ENCODE measurements around the gene CRLF2. TPM values are rescaled to one million over a fixed set of nuclear protein-coding genes. Genes with fewer than 3 reads are reported as not detected.
A peak's percentile ranks its signal among the peaks of the same experiment; 100 is the strongest.

The CRLF2 gene
- total and polyA plus RNA-seq, 2 of the 8 experiments (the other 6 are each of a cell fraction or from before 2014, with no cell fraction given), result 0.06 TPM; not detected in 1

DNA sequence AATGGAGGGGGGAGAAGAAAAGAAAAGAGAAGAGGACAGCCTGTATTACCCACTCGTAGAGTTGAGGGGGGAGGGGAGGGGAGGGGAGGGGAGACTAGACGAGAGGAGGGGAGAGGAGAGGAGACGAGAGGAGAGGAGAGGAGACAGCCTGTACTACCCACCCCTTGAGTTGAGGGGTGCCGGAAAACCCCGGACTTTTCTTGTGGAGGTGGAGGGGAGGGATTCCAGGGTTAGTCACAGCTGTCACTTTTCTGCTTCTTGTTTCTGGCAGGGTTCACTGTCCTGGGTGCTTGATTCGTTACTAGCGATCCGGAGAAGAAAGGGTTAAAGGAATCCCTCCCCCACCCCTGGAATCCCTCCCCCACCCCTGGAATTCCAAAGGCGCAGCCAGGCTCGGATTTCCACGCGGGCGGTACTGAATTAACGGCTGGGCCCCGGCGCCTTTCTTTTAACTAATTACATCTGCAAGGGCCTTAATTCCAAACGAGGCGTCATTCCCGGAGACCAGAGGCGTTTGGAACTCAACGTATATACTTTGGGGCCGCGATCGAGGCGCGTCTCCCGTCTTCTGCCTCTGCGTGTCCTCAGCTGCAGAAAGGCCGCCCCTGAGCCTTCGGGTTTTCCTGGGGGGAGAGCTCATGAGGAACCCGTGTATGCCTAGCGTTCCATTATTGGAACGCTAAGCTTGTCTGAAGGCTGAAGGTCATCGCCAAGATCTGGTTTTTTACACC is 36.0 kb upstream of the CRLF2 start:
- H3K79me1 ChIP-seq (ENCODE audit: low read depth, low read length), result no peaks in the 10 kb centered on the region
- H3K23me2 ChIP-seq (ENCODE audit: low read depth, low read length), result peaks cover 2% of the 10 kb centered on the region; the same call in 1 of the 2 replicates
- H2BK15ac ChIP-seq (ENCODE audit: low read length), result no peak overlapping the region
- H3K9ac ChIP-seq (replicated peaks in 1 of 4; ENCODE audit: extremely low read depth in 1 of 4, low read depth in 3 of 4, low read length in 3 of 4), result peak overlapping the region in 3 of 4 experiments; percentile 68 to 72 (median 70); a peak in 6 of 7 replicates
- H3K27ac ChIP-seq (ENCODE audit: low read depth, low read length), result peak overlapping the region; percentile 86
- no peak overlapping the region for H2AK5ac ChIP-seq (ENCODE audit: low read depth, low read length)
- WGBS, 2 experiments (ENCODE audit: extremely low coverage in 1 of 2, insufficient coverage in 1 of 2, insufficient read length in 1 of 2, insufficient replicate concordance in 2 of 2, low coverage in 1 of 2, low lambda C conversion rate in 2 of 2, missing lambda C conversion rate in 1 of 2), result 2% methylated on average over 25 of the region's 34 CpGs; no CpG with 5 or more reads in 1 of the 2 experiments
- no peaks in the 10 kb centered on the region for H4K20me1 ChIP-seq (replicated peaks in 1 of 2; ENCODE audit: control insufficient read depth in 1 of 2, insufficient read depth in 2 of 2, low read length in 2 of 2)
- peak overlapping the region; percentile 72 for H3K18ac ChIP-seq (ENCODE audit: extremely low read depth, low read length)
- no peaks in the 10 kb centered on the region; a peak in 1 of 4 replicates for H3K79me2 ChIP-seq (ENCODE audit: control insufficient read depth in 1 of 2, insufficient read depth in 2 of 2, low read length in 2 of 2)
- DNase-seq (ENCODE audit: low read depth in 1 of 2, low spot score in 2 of 2), result peak in 1 of 2 experiments; percentile 81
- no peak overlapping the region for H3K23ac ChIP-seq (ENCODE audit: insufficient read length)
- peak overlapping the region; percentile 89; the same call in 1 of the 2 replicates for H2BK20ac ChIP-seq (ENCODE audit: low read length)
- H3K9me3 ChIP-seq (ENCODE audit: insufficient read depth in 2 of 2, low read depth in 1 of 2, low read length in 1 of 2), result peaks cover 6 to 8% of the 10 kb centered on the region in 2 experiments; a peak in 3 of 4 replicates
- peak overlapping the region; percentile 96 for H2BK5ac ChIP-seq (ENCODE audit: low read depth, low read length)
- H2BK120ac ChIP-seq (replicated peaks; ENCODE audit: low read depth, low read length), result peak overlapping the region; percentile 6
- H4K5ac ChIP-seq (ENCODE audit: insufficient read length, low read depth, low read length), result peak overlapping the region; percentile 84
- FAIRE-seq, result peak; percentile 45
- H3K4ac ChIP-seq (replicated peaks; ENCODE audit: insufficient read length, low read depth, low read length), result peak overlapping the region; percentile 89
- POLR2A ChIA-PET (ENCODE audit: partially characterized antibody), result no interaction called here
- peak overlapping the region; percentile 88 for H4K8ac ChIP-seq (ENCODE audit: extremely low read depth, insufficient read depth, low read length)
- peak overlapping the region; percentile 64 to 66 for H3K4me2 ChIP-seq (ENCODE audit: insufficient read depth in 1 of 2, low read depth in 2 of 2, low read length in 2 of 2)
- H3K14ac ChIP-seq (ENCODE audit: insufficient read length), result no peak overlapping the region
- H2BK12ac ChIP-seq (ENCODE audit: low read depth, low read length), result peak overlapping the region; percentile 84
- peak overlapping the region; percentile 13 for H3K56ac ChIP-seq (replicated peaks; ENCODE audit: insufficient read length, low read depth, low read length)
- peaks cover 0 to 17% (median 8%) of the 10 kb centered on the region in 4 experiments; a peak in 4 of 7 replicates for H3K4me1 ChIP-seq (replicated peaks in 1 of 4; ENCODE audit: control insufficient read depth in 3 of 4, insufficient read depth in 4 of 4, low read length in 3 of 4)
- peaks cover 0 to 8% (median 4%) of the 10 kb centered on the region in 4 experiments; a peak in 3 of 8 replicates for H3K36me3 ChIP-seq (ENCODE audit: control insufficient read depth in 2 of 4, insufficient read depth in 4 of 4, low read length in 3 of 4)
- no peaks in the 10 kb centered on the region for H3K27me3 ChIP-seq (replicated peaks in 1 of 4; ENCODE audit: control insufficient read depth in 3 of 4, extremely low read depth in 1 of 4, insufficient read depth in 3 of 4, low read length in 3 of 4)
- peak overlapping the region; percentile 22 to 58 (median 36); a peak in 7 of 8 replicates for H3K4me3 ChIP-seq (ENCODE audit: extremely low read depth in 1 of 4, insufficient read depth in 2 of 4, low read depth in 3 of 4, low read length in 4 of 4)
- CTCF ChIA-PET (ENCODE audit: partially characterized antibody), result no interaction called here
- no peak overlapping the region for H2AFZ ChIP-seq (ENCODE audit: low read length)
- H4K91ac ChIP-seq (replicated peaks; ENCODE audit: insufficient read length, low read length), result peak overlapping the region; percentile 96
- TF ChIP-seq EGR1 (IDR thresholded peaks at IDR 0.05; ENCODE audit: borderline replicate concordance, low read depth, low read length), result 0 out of 2 replicates have a peak, but pooled peaks have one; percentile 21
- no peak for TF ChIP-seq SRF (IDR thresholded peaks at IDR 0.05; ENCODE audit: low read depth, low read length)
- TF ChIP-seq JUND (IDR thresholded peaks at IDR 0.05; ENCODE audit: low read length), result peak; percentile 66; the same call in 1 of the 2 replicates
- TF ChIP-seq ASH2L (IDR thresholded peaks at IDR 0.05; ENCODE audit: low read length), result no peak
- TF ChIP-seq RAD21 (IDR thresholded peaks at IDR 0.05 in 1 of 2, conservative IDR thresholded peaks at IDR 0.05 in 1 of 2; ENCODE audit: low read depth in 2 of 2, low read length in 2 of 2), result 0 out of 4 replicates have a peak, but pooled peaks of 1 of the 2 experiments have one; percentile 0
- peak; percentile 37; the same call in 1 of the 2 replicates for TF ChIP-seq KDM1A (IDR thresholded peaks at IDR 0.05; ENCODE audit: borderline replicate concordance, low read length)
- TF ChIP-seq TAF1 (IDR thresholded peaks at IDR 0.05; ENCODE audit: low read depth, low read length), result peak; percentile 49
- peak in 1 of 2 experiments; percentile 76; a peak in 1 of 3 replicates for TF ChIP-seq EP300 (IDR thresholded peaks at IDR 0.05; ENCODE audit: borderline replicate concordance in 1 of 2, low read depth in 2 of 2, low read length in 2 of 2)
- no peak for TF ChIP-seq GABPA (IDR thresholded peaks at IDR 0.05; ENCODE audit: borderline replicate concordance, insufficient read depth, low read length)
- TF ChIP-seq TCF12 (IDR thresholded peaks at IDR 0.05; ENCODE audit: low read depth, low read length), result 0 out of 2 replicates have a peak, but pooled peaks have one; percentile 16
- TF ChIP-seq RXRA (IDR thresholded peaks at IDR 0.05; ENCODE audit: insufficient read depth, low read depth, low read length), result no peak
